ENCODE results near the gene TPRG1L. TPM values are rescaled to one million over a fixed set of nuclear protein-coding genes. Genes with fewer than 3 reads are reported as not detected.

Gene TPRG1L
- total RNA-seq, 1 experiment from 2014 or later: 32.0 TPM

DNA sequence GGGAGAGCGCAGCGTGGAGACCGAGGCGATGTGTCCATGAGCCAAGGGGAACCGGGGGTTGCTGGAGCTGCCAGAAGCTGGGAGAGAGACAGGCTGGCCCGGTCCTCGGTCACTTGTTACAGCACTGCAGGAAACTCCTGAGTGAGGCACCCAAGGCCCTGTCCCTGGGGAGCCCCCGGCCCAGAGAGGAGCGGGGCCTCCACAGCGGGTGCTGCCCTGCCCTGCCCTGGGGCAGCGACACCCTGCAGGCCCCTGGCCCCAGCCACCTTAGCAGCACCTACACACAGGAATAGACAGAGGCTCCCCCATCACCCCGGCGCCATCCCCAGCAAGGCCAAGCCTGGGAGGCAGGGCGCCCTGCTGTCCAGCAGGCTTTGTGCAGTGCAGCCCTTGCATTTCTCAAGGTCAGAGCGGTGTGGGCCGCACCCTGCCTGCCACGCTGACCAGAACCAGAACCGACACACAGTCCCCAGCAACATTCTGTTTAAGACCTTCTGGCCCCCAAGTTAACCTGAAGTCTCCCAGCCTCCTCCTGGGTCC is 6.9 kb upstream of the TPRG1L start:
- POLR2A ChIA-PET (ENCODE audit: unreplicated experiment): no interaction called here
- no TSS peak for BruUV-seq (replicated peaks)
- TF ChIP-seq EZH2 (IDR thresholded peaks at IDR 0.05; ENCODE audit: low read length, unreplicated experiment) (no peak), EZH2phosphoT487 (IDR thresholded peaks at IDR 0.05; ENCODE audit: borderline replicate concordance, low read length) (no peak)
- TF ChIP-seq, protein P1, sequence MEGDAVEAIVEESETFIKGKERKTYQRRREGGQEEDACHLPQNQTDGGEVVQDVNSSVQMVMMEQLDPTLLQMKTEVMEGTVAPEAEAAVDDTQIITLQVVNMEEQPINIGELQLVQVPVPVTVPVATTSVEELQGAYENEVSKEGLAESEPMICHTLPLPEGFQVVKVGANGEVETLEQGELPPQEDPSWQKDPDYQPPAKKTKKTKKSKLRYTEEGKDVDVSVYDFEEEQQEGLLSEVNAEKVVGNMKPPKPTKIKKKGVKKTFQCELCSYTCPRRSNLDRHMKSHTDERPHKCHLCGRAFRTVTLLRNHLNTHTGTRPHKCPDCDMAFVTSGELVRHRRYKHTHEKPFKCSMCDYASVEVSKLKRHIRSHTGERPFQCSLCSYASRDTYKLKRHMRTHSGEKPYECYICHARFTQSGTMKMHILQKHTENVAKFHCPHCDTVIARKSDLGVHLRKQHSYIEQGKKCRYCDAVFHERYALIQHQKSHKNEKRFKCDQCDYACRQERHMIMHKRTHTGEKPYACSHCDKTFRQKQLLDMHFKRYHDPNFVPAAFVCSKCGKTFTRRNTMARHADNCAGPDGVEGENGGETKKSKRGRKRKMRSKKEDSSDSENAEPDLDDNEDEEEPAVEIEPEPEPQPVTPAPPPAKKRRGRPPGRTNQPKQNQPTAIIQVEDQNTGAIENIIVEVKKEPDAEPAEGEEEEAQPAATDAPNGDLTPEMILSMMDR (conservative IDR thresholded peaks at IDR 0.05; ENCODE audit: low read depth, low read length): no peak

GRCh38 chr1:3618531-3618880 is 6.3 kb upstream of the TPRG1L start:
- POLR2A ChIA-PET (ENCODE audit: unreplicated experiment): no interaction called here
- no peak overlapping the region for H3K9ac ChIP-seq (ENCODE audit: low read length)
- no peak overlapping the region for H3K4me3 ChIP-seq (ENCODE audit: low read length)
- H3K27me3 ChIP-seq (ENCODE audit: low read length): no peaks in the 10 kb centered on the region
- DNase-seq (no peak), ATAC-seq (no peak)
- H3K27ac ChIP-seq (ENCODE audit: low read length): no peak overlapping the region
- no peaks in the 10 kb centered on the region for H3K9me2 ChIP-seq (replicated peaks; ENCODE audit: low read length)
- H3K4me2 ChIP-seq (ENCODE audit: low read length): peak overlapping the region; percentile 16; the same call in 1 of the 2 replicates
- no peaks in the 10 kb centered on the region for H4K20me1 ChIP-seq (ENCODE audit: low read length)
- no peaks in the 10 kb centered on the region for H3K9me3 ChIP-seq (ENCODE audit: low read length)
- no peak for TF ChIP-seq EZH2phosphoT487 (IDR thresholded peaks at IDR 0.05; ENCODE audit: borderline replicate concordance, low read length)
- TF ChIP-seq, protein P1 (conservative IDR thresholded peaks at IDR 0.05; ENCODE audit: low read depth, low read length): no peak
- no peak for TF ChIP-seq EZH2 (IDR thresholded peaks at IDR 0.05; ENCODE audit: low read length, unreplicated experiment)
- H3F3A ChIP-seq (ENCODE audit: low read length, unreplicated experiment): no peaks in the 10 kb centered on the region
- H2AFZ ChIP-seq (ENCODE audit: low read length): peak overlapping the region; percentile 21; the same call in 1 of the 2 replicates
- peaks cover 26% of the 10 kb centered on the region for H3K4me1 ChIP-seq (ENCODE audit: insufficient read depth, low read length)
- H3K79me2 ChIP-seq (ENCODE audit: low read length): no peaks in the 10 kb centered on the region
- no peaks in the 10 kb centered on the region for H3K36me3 ChIP-seq (ENCODE audit: low read depth, low read length)
- intact Hi-C loops (cut with micrococcal nuclease): no loop called here
- CTCF ChIA-PET: interaction anchor here (0.5 to 1.5 kb wide), 11 partner anchors 12 to 165 kb away, joined by 3 to 31 read pairs (median 5); no protein-coding TSS in a partner anchor
- no TSS peak for BruUV-seq (replicated peaks)

More for the DNA sequence above, 6.9 kb upstream of the TPRG1L start:
- Histone ChIP-seq H3K4me2 (ENCODE audit: low read length) (no peak overlapping the region), H3K36me3 (ENCODE audit: low read depth, low read length) (no peaks in the 10 kb centered on the region), H3F3A (ENCODE audit: low read length, unreplicated experiment) (no peaks in the 10 kb centered on the region), H3K27ac (ENCODE audit: low read length) (no peak overlapping the region), H3K9ac (ENCODE audit: low read length) (no peak overlapping the region), H3K4me3 (ENCODE audit: low read length) (no peak overlapping the region), H3K79me2 (ENCODE audit: low read length) (no peaks in the 10 kb centered on the region), H3K27me3 (ENCODE audit: low read length) (no peaks in the 10 kb centered on the region), H3K9me3 (ENCODE audit: low read length) (no peaks in the 10 kb centered on the region), H3K9me2 (replicated peaks; ENCODE audit: low read length) (no peaks in the 10 kb centered on the region), H4K20me1 (ENCODE audit: low read length) (no peaks in the 10 kb centered on the region), H2AFZ (ENCODE audit: low read length) (no peak overlapping the region), H3K4me1 (ENCODE audit: insufficient read depth, low read length) (peaks cover 27% of the 10 kb centered on the region)
- ATAC-seq (no peak), DNase-seq (no peak)
- CTCF ChIA-PET: interaction anchor here (1.5 kb wide), 1 partner anchor 165 kb away, joined by 4 read pairs; no protein-coding TSS in a partner anchor
- intact Hi-C loops (cut with micrococcal nuclease): no loop called here
